RPMI8226 (cell line): ENCODE results near the gene NRXN3.

Experiments
- DNase-seq: peaks from one replicate; pipeline ENCODE4 v3.0.0-alpha.2; 2015

Gene NRXN3

GRCh38 chr14:78248501-78249090, 78.4 kb downstream of the NRXN3 start:
- no peak for DNase-seq

DNA sequence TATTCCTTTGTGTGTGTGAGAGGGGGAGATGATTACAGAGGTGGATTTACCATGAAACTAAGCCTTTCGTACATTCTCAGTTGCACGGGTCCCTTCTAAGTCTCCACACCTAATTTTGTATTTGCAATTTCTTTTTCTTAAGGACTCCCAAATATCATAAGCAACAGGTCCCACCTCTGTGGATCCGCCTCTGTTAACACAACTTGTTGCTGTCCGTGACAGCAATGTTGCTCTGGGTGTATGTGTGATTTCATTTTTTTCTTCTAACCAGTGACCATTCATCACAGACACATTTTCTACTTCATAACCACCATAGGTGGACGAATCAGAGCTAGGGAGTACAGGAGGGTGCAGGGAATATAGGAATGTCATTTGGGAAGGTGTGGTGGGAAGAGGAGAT, 81.1 kb downstream of the NRXN3 start:
- no peak for DNase-seq

DNA sequence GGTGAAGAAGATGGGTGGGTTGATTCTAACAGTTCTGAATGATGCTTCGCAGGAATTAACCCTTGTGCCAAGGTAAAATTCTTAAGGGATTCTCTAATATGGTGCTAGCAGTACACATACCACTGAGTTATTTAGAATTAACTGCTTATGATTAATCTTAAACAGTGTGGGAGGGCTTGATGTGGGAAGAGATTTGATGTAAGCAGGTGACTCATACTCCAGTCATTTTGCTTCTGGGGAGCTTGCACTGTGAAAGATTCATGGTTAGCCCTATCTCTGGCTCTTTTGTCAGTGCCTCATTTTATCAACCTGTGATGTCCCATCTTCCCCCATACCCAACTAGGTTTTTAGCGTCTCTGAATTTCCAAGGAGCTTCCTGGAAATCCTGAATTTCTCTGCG, 83.8 kb downstream of the NRXN3 start:
- no peak for DNase-seq

- DNase-seq: peak; percentile 84
Measured at GRCh38 chr14:78254911-78255461, 84.8 kb downstream of the NRXN3 start.

GRCh38 chr14:78259831-78260230, 89.7 kb downstream of the NRXN3 start:
- no peak for DNase-seq

DNA sequence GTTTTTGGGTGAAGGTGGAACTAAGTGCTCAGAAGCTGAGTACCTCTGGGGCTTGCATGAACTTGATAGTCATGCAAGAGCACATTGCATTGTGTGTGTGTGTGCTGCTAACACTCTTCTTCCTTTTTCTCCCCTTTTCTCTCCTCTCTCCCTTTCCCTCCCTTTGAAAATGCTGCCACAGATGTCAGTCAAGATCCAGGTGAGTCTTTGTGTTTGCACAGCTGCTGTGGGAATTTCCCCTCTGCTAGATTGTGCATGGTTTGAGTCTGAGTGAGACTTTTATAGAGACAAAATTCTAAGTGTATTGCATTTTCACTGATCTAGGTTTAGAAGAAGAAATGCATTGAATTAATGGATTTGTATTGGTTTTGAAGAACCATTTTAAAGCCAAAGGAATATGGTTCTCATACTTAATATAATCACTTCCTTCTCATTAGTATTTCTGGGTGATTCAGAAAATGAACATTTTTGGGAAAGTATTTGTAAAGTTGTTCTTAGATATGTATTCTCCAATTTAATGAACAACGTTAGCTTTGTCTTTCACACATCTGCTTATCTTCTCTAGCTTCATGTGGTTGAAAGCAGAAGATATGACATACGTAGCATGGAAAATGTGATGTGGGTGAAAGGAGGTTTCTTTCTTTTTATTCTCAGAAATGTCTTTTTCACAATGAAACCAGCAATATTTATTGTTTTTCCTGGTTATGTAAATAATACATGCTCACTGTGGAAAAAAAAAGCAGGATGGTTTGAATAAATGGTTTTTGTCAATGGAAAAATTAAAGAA, 108.5 kb downstream of the NRXN3 start:
- no peak for DNase-seq

GRCh38 chr14:78282437-78282836, 112.3 kb downstream of the NRXN3 start:
- no peak for DNase-seq

DNA sequence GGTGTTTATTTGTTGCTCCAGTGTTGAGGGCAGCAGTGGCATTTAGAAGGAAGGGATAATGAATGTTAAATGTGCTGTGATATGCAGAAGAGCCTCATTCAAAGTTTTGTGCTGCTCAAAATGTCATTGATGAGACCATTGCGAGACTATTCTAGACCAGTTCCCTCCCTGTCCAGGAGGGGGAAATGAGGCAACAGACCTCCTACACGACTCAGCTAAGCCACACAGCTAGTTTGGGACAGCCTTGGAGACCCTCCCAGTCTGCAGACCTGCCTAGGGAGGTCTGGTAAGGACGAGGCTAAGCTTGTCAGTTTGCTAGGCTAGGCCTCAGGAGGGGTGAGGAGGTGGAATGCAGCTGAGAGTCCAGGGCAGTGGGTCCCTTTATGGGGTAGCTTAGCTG, 116.0 kb downstream of the NRXN3 start:
- no peak for DNase-seq

DNA sequence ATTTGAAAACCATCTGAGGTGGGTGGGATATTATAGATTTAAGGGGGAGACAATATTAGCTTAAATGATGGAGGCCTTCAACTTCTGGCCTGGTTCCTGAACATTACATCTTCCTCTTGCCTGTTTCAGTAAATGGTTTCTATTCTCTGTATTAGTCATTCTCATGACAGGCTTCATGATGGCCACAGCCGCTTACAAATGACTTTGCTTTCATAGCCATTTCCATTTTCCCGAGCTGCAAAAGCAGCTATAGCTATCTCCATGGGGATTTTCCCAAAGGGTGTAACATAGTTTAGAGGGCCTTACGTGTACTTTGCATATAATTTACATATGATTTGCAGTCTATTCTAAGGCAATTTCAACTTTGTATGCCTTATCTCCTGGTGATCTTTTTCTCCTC, 121.8 kb downstream of the NRXN3 start:
- no peak for DNase-seq

DNA sequence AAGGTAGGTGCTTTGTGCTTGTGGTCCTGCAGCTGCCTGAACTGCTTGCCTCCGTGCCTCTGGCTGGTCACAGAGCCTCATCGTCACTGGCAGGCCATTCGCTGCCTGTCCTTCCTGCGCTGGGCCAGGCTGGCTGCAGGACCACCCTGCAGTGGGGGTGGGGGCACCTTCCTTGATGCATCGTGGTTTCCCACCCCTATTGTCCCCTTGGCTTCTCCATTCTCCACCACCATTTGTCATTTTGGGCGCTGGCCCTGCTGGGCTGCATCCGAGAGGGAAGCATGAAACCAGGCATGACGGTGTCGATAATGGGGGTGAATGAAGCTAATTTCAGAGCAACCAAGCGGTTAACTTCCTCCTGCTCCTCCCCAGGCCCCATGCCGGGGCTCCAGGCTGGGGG, 127.7 kb downstream of the NRXN3 start:
- no peak for DNase-seq

DNA sequence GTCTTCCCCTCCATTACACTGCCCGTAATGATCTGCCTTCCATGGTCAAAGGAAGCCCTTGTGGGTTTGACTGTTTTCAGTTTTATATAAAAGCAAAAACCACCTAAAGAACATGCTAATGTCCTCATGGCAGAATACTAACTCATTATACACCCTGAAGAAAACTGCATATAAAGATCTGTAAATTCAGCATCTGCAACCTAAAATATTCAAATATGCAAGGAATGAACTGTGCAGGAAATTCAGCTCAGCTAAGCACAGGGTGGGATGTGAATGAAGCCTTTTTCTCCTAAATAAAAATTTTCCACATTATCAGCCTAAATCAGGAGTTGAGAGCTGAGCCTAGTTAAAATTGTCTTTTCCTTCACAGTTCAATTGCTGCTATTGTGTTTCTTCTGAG, 128.1 kb downstream of the NRXN3 start:
- DNase-seq: no peak

GRCh38 chr14:78302841-78303240, 132.7 kb downstream of the NRXN3 start:
- no peak for DNase-seq

DNA sequence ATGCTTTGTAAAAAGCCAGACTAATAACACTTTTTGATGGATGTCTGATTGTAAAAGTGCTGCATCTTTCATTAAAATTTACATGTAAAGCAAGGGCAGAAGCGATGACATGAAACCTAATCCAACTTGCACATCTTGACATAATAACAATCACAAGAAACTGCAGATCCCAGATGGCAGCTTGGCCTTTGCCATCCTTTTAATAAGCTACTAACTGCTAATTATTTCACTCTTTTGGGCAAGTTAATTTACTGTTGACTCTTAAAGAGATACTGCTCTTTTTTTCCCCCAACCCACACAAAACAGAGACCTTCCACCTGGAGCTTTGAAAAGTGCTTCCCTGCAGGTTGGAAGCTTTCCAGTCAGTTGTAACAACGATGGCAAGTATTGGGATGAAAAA, 137.5 kb downstream of the NRXN3 start:
- DNase-seq: no peak

DNA sequence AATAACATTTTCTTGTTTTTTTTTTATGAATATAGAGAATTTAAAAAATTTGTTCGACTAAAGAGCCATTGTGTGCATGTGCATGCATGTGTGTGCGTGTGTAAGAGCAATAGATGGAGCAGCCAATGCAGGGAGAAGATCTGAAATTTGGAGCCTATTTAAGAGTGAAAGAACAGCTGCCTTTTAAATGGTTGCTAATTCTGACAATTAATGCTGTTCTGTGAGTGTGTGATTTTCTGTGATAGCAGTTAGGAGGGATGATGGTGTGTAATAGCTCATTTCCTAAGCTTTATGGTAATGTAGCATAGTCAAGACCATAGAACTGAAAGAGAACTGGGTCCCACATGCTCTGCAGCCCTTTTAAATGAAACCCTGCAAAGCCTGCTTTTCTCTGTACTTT, 137.9 kb downstream of the NRXN3 start:
- DNase-seq: no peak

DNA sequence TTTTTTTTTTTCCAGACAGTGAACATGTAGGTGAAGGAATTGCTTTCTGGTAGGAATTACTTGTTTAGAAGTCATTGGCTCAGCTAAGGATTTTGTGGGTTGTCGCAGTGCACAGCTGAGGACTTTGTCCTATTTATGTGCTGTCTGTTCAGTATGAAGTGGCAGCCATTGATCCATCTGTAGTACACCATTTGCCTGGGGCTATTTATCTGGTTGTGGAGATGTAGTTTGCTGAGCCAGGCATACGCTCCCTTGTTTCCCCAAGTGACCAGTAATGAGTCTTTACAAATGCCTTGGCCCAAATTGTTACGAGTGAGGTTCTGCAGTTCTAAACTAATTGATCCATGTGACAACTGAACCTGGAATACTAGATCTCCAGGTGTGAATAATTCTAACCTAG, 140.1 kb downstream of the NRXN3 start:
- DNase-seq: no peak

- DNase-seq: no peak
Measured at GRCh38 chr14:78313499-78313898, 143.3 kb downstream of the NRXN3 start.

DNA sequence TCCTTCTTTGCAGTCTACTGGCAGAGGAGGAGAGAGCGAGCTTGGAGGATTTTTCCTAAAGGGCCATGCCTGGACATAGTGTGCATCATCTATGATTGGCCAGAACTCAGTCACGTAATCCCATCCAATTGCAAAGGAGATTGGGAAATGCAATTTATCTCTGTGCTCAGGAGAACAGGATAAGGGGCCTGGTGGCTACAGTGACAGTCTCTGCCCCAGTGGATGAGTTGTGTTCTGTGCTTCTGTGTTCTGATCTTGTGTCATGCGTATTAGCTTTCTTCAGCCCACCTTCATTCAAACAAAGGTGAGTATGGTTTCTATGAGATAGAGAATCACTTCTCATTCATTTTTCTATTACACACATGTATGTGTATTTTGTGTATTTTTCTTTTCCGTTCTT, 144.3 kb downstream of the NRXN3 start:
- no peak for DNase-seq

- DNase-seq: no peak
Measured at GRCh38 chr14:78316052-78316451, 145.9 kb downstream of the NRXN3 start.

DNA sequence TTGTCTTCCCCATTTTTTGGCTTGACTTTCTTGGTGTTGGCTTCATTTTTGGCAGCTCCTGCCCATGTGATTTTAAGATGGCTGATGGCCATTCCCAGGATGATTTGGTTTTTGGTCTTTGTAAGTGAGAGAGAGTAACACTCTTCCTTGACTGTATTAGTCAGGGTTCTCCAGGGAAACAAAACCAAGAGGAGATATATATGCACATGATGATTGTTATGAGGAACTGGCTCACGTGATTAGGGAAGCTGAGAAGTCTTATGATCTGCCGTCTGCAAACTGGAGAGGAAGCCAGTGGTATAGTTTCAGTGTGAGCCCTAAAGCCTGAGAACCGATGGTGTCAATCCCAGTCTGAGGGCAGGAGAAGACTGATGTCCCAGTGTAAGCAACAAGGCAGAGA, 146.6 kb downstream of the NRXN3 start:
- DNase-seq: no peak

DNA sequence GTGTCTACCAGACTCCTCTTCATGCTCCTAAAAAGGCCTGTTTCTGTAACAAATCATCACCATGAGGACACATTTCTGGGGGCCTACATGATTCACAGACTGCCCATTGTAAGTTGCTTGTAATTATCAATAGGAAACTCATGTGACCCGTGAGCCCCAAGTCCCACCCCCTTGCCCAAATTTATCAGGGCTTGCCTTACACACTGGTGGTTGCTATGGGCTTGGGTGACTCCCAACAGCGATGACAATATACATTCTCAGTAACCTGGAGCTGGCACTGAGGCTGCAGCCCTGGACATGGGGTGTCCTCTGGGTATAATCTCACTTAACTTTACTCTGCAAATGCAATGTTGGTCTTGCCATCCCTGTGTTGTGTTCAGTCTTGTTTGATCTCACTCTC, 149.2 kb downstream of the NRXN3 start:
- no peak for DNase-seq

- DNase-seq: no peak
Measured at GRCh38 chr14:78319887-78320635, 149.9 kb downstream of the NRXN3 start.

DNA sequence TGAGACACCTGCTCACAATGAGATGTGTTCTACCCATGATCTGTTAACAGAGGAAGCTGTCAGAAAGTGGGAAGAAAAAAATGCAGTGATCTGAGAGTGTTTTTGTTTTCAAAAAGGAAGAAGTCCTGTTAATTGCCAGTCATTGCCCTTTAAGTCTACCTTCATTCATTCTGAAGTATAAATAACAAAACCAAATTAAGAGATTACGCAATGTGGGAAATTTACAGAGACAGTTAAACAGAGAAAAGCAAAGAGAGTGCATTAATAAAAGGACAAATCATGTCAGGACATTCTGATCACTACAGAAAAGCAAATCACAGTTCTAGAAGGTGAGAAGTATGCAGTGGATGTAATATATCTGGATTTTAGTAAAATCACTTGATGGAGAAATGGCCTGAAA, 154.2 kb downstream of the NRXN3 start:
- DNase-seq: no peak

- no peak for DNase-seq
Measured at GRCh38 chr14:78325911-78326310, 155.7 kb downstream of the NRXN3 start.
